OCI-LY1 (cell line): ENCODE results near the gene STAT3.
A peak's percentile ranks its signal among the peaks of the same experiment; 100 is the strongest.

Source experiments
- H2AFZ ChIP-seq: fragments of 200-600 bp; sonication (generic), shearing (Covaris generic); 2 replicates; pipeline ENCODE4 v1.6.0; 2014; ENCODE audit warnings: antibody characterized with exemption, mild to moderate bottlenecking, low read length
- H3F3A ChIP-seq: fragments of 200-600 bp; sonication (generic), shearing (Covaris generic); 2 replicates; pipeline ENCODE4 v1.6.0; 2014; ENCODE audit warnings: mild to moderate bottlenecking, antibody characterized with exemption, low read length, moderate library complexity; ENCODE audit not compliant: insufficient read depth
- H3K27ac ChIP-seq: fragments of 200-600 bp; sonication (generic); 2 replicates; pipeline ENCODE4 v1.5.1; 2014; ENCODE audit warnings: low read length, mixed run types, mild to moderate bottlenecking, low read depth; ENCODE audit not compliant: poor library complexity, severe bottlenecking
- H3K27me3 ChIP-seq: fragments of 200-600 bp; sonication (generic); 2 replicates; pipeline ENCODE4 v1.6.0; 2014; ENCODE audit warnings: antibody characterized with exemption, mild to moderate bottlenecking, low read length, moderate library complexity; ENCODE audit not compliant: insufficient read depth
- H3K36me3 ChIP-seq: fragments of 200-600 bp; sonication (generic); 2 replicates; pipeline ENCODE4 v1.6.1; 2014; ENCODE audit warnings: mild to moderate bottlenecking, antibody characterized with exemption, low read length, moderate library complexity, mixed read lengths; ENCODE audit not compliant: insufficient read depth
- H3K4me1 ChIP-seq: fragments of 200-600 bp; sonication (generic); 2 replicates; pipeline ENCODE4 v1.5.1; 2014; ENCODE audit warnings: mild to moderate bottlenecking, low read length, moderate library complexity; ENCODE audit not compliant: insufficient read depth, severe bottlenecking
- H3K4me2 ChIP-seq: fragments of 200-600 bp; sonication (generic), shearing (Covaris generic); 2 replicates; pipeline ENCODE4 v1.6.1; 2014; ENCODE audit warnings: low read length
- H3K4me3 ChIP-seq: fragments of 200-600 bp; sonication (generic); 2 replicates; pipeline ENCODE4 v1.5.1; 2014; ENCODE audit warnings: low read length, low read depth, mild to moderate bottlenecking, mixed read lengths; ENCODE audit not compliant: poor library complexity, severe bottlenecking
- H3K79me2 ChIP-seq: fragments of 200-600 bp; shearing (Covaris generic); 2 replicates; pipeline ENCODE4 v1.6.1; 2016; ENCODE audit warnings: mixed run types, low read length, mixed read lengths; ENCODE audit not compliant: insufficient read depth
- H3K9ac ChIP-seq: fragments of 200-600 bp; sonication (generic), shearing (Covaris generic); 2 replicates; pipeline ENCODE4 v1.6.1; 2014; ENCODE audit warnings: mild to moderate bottlenecking, low read length, mixed read lengths
- H3K9me2 ChIP-seq: fragments of 200-600 bp; sonication (generic), shearing (Covaris generic); 2 replicates; pipeline ENCODE4 v1.6.1; 2014; ENCODE audit warnings: low read depth, mild to moderate bottlenecking, low read length, mixed read lengths
- H3K9me3 ChIP-seq: fragments of 200-600 bp; shearing (Covaris generic); 2 replicates; pipeline ENCODE4 v1.6.1; 2014; ENCODE audit warnings: low read length, mixed read lengths
- H4K20me1 ChIP-seq: fragments of 200-600 bp; sonication (generic), shearing (Covaris generic); 2 replicates; pipeline ENCODE4 v1.6.0; 2016; ENCODE audit warnings: mild to moderate bottlenecking, low read length; ENCODE audit not compliant: insufficient read depth
- EZH2 ChIP-seq: fragments of 200-600 bp; sonication (generic), shearing (Covaris generic); IDR thresholded peaks from 2 replicates; pipeline ENCODE4 v1.8.0; 2017; ENCODE audit warnings: borderline replicate concordance, mixed run types, mild to moderate bottlenecking, antibody characterized with exemption, low read length, moderate library complexity, mixed read lengths
- TF ChIP-seq, protein P1 (sequence below): fragments of 200-600 bp; sonication (generic), shearing (Covaris generic); IDR thresholded peaks from 2 replicates; pipeline ENCODE4 v1.5.1; 2017; ENCODE audit warnings: mild to moderate bottlenecking, antibody characterized with exemption, low read length, moderate library complexity, mixed read lengths

STAT3 gene

GRCh38 chr17:42279776-42280630 is 108.2 kb downstream of the STAT3 start:
- no peak for TF ChIP-seq EZH2
- TF ChIP-seq, protein P1, sequence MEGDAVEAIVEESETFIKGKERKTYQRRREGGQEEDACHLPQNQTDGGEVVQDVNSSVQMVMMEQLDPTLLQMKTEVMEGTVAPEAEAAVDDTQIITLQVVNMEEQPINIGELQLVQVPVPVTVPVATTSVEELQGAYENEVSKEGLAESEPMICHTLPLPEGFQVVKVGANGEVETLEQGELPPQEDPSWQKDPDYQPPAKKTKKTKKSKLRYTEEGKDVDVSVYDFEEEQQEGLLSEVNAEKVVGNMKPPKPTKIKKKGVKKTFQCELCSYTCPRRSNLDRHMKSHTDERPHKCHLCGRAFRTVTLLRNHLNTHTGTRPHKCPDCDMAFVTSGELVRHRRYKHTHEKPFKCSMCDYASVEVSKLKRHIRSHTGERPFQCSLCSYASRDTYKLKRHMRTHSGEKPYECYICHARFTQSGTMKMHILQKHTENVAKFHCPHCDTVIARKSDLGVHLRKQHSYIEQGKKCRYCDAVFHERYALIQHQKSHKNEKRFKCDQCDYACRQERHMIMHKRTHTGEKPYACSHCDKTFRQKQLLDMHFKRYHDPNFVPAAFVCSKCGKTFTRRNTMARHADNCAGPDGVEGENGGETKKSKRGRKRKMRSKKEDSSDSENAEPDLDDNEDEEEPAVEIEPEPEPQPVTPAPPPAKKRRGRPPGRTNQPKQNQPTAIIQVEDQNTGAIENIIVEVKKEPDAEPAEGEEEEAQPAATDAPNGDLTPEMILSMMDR = no peak
- Histone ChIP-seq H3K9me3 (no peaks in the 10 kb centered on the region), H3K27me3 (peaks cover 6% of the 10 kb centered on the region; the same call in 1 of the 2 replicates), H3K4me1 (peaks cover 12% of the 10 kb centered on the region), H4K20me1 (no peaks in the 10 kb centered on the region), H2AFZ (no peak overlapping the region), H3K9me2 (no peaks in the 10 kb centered on the region), H3K4me2 (no peak overlapping the region), H3K27ac (no peak overlapping the region), H3K4me3 (no peak overlapping the region), H3K79me2 (no peaks in the 10 kb centered on the region), H3F3A (no peaks in the 10 kb centered on the region), H3K9ac (no peak overlapping the region), H3K36me3 (no peaks in the 10 kb centered on the region)

DNA sequence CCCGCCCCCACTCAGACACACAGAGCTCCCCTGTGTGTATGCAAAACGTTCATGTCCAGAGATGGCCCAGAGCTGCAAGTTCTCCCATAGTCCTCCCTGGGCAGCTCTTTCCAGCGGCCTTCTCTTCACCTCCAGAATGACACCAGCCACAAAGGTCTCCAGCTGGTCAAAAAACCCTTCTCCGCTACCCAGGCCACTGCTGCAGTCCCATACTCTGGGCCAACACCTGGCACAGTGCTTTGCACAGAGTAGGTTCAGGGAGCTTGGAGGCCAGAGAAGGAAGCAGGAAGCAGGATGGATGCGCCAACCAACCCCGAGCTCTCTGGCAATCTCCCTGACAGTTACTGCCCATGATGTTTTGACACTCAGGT is 110.9 kb downstream of the STAT3 start:
- Histone ChIP-seq H3K79me2 (no peaks in the 10 kb centered on the region), H3K27me3 (peaks cover 4% of the 10 kb centered on the region; the same call in 1 of the 2 replicates), H3K4me2 (no peak overlapping the region), H3K27ac (no peak overlapping the region), H3K36me3 (no peaks in the 10 kb centered on the region), H3K9ac (no peak overlapping the region), H4K20me1 (no peaks in the 10 kb centered on the region), H3K9me2 (no peaks in the 10 kb centered on the region), H3F3A (no peaks in the 10 kb centered on the region), H2AFZ (no peak overlapping the region), H3K9me3 (no peaks in the 10 kb centered on the region), H3K4me1 (peaks cover 16% of the 10 kb centered on the region), H3K4me3 (no peak overlapping the region)
- no peak for TF ChIP-seq EZH2
- TF ChIP-seq, protein P1 = no peak

GRCh38 chr17:42276609-42277341 is 111.5 kb downstream of the STAT3 start:
- Histone ChIP-seq H3K9me3 (no peaks in the 10 kb centered on the region), H3K9ac (peak overlapping the region; percentile 79), H3K36me3 (no peaks in the 10 kb centered on the region), H3K79me2 (no peaks in the 10 kb centered on the region), H3F3A (no peaks in the 10 kb centered on the region), H2AFZ (0 out of 2 replicates have a peak overlapping the region, but pooled peaks have one; percentile 30), H3K4me3 (peak overlapping the region; percentile 93), H3K9me2 (no peaks in the 10 kb centered on the region), H3K27ac (no peak overlapping the region), H3K4me1 (peaks cover 16% of the 10 kb centered on the region), H4K20me1 (no peaks in the 10 kb centered on the region), H3K4me2 (peak overlapping the region; percentile 83), H3K27me3 (peaks cover 4% of the 10 kb centered on the region; the same call in 1 of the 2 replicates)
- TF ChIP-seq EZH2 = no peak
- TF ChIP-seq, protein P1 = no peak
